GM12872 (cell line): ENCODE results near the gene KLHDC4.

ENCODE experiments used
- TF ChIP-seq, protein P1 (sequence below): IDR thresholded peaks from 3 replicates; pipeline ENCODE4 v1.5.1; 2011; ENCODE audit warnings: low read depth, mild to moderate bottlenecking, low read length, moderate library complexity; ENCODE audit not compliant: insufficient read depth

The KLHDC4 gene

DNA sequence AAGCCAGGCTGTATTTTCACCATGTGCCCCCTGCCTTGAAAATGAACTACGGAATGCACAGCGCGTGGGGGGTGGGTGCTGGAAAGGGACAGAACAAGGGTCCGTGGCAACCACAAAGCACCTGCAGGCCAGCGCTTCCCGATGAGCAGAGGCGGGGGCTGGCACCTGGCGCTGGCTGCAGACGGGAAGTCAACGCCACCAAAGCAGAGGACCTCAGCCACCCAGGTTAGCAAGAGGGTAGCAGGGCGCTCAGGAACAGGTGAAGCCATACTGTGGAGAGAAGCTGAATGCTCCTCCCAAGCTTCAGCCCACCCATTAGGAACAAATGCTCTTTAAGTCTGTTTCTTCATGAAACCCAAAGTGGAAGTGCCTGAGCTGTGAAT is 64.7 kb downstream of the KLHDC4 start:
- TF ChIP-seq, protein P1, sequence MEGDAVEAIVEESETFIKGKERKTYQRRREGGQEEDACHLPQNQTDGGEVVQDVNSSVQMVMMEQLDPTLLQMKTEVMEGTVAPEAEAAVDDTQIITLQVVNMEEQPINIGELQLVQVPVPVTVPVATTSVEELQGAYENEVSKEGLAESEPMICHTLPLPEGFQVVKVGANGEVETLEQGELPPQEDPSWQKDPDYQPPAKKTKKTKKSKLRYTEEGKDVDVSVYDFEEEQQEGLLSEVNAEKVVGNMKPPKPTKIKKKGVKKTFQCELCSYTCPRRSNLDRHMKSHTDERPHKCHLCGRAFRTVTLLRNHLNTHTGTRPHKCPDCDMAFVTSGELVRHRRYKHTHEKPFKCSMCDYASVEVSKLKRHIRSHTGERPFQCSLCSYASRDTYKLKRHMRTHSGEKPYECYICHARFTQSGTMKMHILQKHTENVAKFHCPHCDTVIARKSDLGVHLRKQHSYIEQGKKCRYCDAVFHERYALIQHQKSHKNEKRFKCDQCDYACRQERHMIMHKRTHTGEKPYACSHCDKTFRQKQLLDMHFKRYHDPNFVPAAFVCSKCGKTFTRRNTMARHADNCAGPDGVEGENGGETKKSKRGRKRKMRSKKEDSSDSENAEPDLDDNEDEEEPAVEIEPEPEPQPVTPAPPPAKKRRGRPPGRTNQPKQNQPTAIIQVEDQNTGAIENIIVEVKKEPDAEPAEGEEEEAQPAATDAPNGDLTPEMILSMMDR, result no peak

DNA sequence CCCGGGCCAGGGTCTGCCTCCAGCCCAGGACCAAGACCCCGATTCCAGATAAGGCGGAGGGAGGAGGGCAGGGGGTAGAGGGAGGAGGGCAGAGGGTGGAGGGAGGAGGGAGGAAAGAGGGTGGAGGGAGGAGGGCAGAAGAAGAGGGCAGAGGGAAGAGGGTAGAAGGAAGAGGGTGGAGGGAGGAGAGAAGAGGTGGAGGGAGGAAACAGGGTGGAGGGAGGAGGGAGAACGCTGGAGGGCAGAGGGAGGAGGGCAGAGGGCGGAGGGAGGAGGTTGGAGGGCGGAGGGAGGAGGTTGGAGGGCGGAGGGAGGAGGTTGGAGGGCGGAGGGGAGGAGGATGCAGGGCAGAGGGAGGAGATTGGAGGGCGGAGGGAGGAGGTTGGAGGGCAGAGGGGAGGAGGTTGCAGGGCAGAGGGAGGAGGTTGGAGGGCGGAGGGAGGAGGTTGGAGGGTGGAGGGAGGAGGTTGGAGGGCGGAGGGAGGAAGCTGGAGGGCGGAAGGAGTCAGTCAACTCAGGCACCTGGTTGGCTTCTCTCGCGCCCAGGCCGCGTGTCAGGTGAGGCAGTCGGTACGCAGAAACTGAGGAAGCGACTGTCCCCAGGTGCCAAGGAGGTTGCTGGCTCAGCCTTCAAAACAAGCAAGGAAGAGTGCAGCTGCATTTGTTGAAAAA is 65.2 kb downstream of the KLHDC4 start:
- TF ChIP-seq, protein P1, result no peak

DNA sequence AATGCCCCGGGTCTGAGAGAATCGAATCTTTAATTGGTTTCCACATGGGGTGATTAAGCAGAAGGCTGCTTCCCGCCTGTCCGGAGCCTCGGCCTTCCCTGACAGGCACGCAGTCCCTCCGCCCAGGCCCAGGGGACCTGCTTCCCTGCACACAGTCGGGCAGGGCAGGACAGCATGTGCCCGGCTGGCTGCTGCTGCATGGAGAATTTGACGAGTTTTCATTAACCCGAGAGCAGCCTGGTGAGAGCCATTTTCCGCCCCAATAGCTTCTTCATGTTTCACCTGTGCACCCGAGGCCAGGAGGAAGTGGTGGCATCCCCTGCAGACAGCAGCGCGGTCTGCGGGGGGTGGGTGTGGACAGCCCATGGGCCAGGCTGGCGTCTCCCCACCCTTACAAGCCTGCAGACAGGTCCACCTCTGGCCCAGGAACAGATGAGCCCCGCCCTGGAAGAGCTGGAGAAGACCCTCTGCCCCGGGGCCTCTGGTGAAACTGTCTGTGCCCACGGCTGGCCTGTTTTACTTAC is 67.0 kb downstream of the KLHDC4 start:
- TF ChIP-seq, protein P1, result no peak

DNA sequence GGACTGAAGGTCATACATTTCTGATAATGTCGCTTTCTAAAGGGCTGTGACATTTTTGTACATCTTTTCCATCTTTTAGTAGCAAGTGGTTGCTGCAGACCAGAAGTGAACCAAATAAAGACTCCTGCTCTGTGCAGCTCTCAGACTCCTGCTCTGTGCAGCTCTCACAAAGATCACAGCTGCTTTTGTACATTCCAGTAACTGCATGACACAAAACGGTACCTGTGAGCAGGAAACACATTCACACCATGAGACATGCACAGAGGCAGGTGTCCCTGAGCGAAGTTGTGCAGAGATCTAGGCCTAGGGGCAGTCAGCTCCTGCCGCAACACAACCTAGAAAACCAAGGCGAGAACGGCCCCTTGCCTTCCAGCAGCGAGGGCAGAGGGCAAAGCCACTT is 67.5 kb downstream of the KLHDC4 start:
- TF ChIP-seq, protein P1, result no peak

DNA sequence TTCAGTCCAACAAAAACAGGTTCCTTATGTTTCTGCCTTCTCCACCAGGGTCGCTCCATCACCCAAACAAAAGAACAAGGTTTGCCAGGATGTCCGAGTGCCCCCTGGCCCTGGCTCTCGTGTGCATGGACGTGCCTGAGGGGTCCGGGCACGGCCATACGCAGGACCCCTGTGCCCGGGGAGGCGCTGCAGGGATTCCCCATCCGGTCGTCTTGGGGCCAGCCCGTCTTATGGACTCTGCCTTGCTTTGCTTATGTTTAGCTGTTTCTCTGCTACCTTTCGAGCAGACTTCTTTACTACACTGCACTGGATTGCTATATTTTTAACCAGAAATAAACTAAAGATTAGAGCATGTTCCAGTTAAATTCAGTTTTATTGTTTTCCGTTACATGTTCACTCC is 68.0 kb downstream of the KLHDC4 start:
- TF ChIP-seq, protein P1, result no peak

DNA sequence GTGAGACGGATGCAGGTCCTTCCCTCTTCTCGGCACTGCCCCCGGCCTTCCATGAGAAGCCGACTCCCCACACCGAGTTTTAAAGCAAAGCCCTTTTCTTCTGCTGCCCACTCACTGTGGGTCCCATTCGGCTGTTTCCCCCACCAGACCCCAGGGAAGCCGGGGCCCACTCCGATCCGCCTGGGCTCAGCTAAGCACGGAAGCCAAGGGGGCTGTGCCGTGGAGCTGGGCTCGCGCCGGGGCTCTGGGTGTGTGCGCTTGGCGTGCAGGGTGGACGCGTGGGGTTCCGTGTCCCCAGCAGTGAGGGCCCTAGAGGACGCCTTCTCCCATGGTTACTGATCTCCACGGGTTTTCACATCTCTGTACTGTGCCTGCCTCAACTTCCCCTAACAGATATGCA is 68.5 kb downstream of the KLHDC4 start:
- TF ChIP-seq, protein P1, result no peak

DNA sequence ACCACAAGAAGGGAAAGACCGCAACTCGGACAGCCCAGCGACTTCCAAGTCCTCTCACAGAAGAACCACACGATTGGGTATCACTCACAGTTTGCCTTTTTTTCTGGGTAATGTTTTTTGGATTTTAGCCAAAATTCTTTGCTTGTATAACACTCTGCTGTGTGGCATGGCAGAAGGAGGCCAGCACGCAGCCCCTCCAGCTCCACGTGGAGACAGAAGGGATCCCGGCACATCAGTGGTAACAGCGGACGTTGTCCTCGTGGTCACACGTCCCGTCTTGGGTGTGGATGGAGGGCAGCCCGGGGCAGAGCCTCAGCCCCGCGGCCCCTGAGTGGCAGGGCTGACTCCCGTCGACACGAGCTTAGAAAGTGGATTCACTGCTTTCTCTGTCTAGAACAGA is 69.1 kb downstream of the KLHDC4 start:
- TF ChIP-seq, protein P1, result no peak

DNA sequence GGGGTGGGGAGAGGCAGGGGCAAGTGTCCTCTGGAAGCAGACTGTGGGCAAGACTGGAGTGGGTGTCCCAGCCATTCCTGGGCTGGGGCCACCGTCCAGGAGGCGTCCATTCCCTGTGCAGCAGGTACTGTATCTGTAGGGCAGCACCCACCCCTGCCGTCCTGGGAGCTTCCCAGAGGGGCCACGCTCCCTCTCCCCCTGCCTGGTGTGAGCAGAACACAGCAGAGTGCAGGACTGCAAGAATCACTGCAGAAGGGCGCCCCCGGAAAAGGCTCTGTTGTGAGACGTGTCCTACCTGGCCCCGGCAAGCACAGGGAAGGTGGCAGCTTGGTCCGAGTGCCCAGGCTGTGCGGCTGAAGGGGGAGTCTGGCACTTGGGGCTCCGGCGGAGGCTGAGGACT is 70.3 kb downstream of the KLHDC4 start:
- TF ChIP-seq, protein P1, result no peak
